GM19193 (cell line): ENCODE data around the gene HRH1.
A peak's percentile ranks its signal among the peaks of the same experiment; 100 is the strongest.

ENCODE experiments used
- POLR2A ChIP-seq: IDR thresholded peaks from 4 replicates; pipeline ENCODE4 v1.6.1; 2011; ENCODE audit not compliant: insufficient read depth, insufficient read length; ENCODE audit errors: extremely low read depth

Gene HRH1

DNA sequence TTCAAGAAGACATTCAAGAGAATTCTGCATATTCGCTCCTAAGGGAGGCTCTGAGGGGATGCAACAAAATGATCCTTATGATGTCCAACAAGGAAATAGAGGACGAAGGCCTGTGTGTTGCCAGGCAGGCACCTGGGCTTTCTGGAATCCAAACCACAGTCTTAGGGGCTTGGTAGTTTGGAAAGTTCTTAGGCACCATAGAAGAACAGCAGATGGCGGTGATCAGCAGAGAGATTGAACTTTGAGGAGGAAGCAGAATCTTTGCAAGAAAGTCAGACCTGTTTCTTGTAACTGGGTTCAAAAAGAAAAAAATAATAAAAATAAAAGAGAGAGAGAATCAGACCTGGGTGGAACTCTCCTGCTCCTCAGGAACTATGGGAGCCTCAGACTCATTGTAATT lies 106.2 kb downstream of the HRH1 start:
- TF ChIP-seq POLR2A: no peak

DNA sequence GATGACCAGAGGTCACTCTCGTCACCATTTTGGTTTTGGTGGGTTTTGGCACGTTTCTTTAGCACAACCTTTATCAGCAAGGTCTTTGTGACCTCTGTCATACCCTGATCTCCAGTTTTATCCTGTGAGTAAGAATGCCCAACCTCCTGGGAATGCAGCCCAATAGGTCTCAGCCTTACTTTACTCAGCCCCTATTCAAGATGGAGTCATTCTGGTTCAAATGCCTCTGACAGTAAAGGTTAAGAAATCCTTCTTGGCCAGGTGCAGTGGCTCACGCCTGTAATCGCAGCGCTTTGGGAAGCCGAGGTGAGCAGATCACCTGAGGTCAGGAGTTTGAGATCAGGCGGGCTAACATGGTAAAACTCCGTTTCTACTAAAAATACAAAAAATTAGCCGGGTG lies 114.7 kb downstream of the HRH1 start:
- no peak for TF ChIP-seq POLR2A

DNA sequence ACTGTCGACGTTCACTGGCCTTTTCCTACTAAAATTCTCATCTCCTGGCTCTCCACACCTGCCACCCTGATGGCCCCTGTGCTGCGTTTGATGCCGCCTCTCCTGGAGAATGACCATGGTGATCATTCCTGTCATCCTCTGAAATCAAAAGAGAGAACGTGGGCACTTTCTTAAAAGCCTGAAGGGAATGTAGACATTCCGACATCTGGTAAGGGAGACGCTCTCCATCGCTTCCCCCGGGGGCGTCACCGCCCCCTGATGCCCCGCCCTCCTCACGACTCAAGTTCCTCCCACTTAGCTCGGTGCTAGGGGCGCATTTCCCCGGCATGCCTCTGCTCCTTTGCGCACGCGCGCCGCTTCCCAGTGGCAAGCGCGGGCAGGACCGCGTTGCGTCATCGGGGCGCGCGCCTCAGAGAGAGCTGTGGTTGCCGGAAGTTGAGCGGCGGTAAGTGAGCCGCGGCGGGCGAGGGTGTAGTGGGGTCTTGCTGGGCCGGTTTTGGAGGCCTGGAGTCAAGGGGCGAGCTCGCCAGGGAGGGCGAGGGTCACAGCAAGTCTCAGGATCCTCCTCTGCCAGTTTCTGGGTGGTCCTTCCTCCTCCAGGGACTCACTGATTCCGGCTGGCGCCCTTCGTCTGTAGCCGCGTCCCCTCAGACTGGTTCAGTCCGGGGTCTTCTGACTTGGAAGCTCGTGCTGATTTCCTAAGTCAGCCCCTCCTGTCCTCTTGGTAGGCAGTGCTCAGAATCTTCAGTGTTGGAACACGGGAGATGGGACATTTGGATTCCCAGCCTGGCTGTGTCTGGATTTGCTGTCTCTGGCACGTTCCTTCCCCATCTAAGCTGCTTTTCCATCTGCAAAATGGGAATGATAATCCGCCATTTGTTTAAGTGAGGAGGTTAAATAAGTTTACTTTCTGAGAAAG lies 118.0 kb downstream of the HRH1 start, which contains the start of gene ATG7:
Gene ATG7 (plus strand): TSS at position 412 of the 919 bp plus-strand sequence. CDS start 26,299 bp downstream, outside the sequence.
- TF ChIP-seq POLR2A: peak; percentile 92

DNA sequence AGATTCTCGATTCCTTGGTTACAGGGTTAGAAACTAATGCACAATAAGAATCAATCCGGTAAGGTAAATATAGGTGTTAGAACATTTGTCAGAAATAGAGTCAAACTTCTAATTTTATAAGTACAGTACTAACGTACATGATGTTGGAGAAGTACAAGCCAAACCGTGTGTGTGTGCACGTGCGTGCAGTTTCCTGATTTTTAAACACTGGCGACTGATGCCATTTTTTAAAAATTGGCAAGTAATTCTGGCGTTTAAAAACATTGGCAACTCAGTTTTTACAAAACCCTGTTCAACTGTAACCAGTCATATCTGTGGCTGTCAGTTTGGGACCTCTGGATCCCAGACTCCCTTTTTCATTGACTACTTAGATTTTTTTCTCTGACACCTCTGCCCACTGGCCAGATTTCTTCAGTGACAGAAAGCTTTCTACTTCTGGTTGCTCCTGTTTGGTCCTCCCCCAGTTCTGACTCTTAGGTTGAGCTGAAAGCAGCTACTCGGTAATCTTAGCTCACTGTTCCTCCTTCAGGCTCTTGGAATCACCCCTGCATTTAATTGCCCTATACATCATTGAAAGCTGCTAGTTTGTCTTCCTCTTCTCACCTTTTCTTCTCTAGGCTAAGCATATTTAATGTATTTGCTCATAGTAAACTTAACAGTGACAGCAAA lies 118.7 kb downstream of the HRH1 start:
- no peak for TF ChIP-seq POLR2A

DNA sequence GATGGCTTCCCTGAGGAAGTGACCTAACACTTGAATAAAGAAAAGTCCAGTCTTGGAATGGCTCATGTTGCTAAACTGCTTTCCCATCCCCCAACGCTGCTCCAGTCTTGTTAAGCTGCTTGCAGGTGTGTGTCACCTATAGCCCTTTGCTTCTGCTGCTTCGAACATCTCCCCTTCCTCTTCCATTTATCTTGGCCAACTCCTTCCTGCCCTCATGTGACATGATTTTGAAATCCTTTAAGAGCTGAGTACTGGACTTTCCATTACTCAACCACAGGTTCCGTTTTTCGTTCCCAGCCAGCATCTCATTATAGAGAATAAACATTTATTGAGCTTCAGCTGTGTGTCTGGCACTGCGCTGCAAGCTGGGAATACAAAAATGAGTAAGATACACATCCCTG lies 119.6 kb downstream of the HRH1 start:
- TF ChIP-seq POLR2A: no peak

DNA sequence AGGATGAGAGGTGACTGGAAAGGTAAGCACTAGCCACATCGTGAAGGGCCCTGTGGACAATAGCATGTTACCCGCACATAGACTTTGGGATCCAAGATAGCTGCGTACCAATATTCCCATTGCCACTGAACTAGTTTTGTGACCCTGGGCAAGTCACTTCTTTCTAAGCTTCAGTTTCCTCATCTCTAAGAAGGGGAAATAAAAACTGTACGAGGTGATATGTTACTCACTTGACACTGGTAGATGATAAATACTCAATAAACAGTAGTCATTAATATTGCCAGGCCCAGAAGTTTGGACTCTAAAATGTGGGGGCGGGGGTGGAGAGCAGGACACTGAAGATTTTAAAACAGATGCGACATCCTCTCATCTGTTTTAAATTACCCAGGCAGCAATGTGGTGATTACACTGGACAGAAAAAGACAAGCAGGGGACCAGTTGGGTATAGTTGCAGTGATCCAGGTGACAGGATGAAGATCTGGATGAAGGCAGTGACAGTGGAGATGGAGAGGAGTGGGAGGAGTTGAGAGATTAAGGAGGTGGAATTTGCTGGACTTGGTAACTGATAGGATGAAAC lies 120.4 kb downstream of the HRH1 start:
- TF ChIP-seq POLR2A: no peak

DNA sequence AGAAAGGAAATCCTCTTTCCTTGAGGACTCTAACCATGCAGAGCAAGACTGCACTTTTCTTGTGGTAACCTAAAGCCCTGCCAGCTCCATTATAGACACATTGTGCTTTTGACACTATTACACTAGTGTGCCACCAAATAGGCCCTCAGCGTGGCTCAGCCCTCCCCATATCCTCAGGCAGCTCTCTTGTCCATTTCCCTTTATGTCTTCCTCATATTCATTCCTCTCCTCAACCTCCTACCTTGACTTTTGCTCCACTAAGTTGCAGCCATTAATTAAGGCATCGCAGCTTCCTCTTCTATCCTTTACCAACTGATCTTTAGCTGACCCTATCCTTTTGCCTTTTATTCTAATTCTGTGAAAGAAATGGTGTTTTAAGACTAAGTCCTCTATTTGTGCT lies 121.6 kb downstream of the HRH1 start:
- no peak for TF ChIP-seq POLR2A

DNA sequence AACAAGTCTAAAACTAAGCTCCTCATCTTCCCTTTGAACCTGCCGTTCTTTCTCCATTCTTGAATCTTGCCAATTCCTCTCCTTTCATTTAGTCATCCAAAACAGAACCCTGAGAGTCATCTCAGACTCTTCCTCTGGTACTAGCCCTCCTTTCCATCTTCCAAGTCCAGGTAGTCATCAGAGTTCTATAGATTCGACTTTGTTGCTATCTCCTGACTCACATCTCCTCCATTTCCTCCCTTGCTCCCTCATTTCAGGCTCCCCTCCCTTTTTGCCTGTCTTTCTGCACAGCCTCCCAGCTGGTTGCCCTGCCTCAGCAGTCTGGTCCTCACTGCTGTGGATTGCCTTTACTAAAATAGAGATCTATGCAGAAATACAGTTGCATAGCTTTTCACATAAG lies 122.6 kb downstream of the HRH1 start:
- TF ChIP-seq POLR2A: no peak

DNA sequence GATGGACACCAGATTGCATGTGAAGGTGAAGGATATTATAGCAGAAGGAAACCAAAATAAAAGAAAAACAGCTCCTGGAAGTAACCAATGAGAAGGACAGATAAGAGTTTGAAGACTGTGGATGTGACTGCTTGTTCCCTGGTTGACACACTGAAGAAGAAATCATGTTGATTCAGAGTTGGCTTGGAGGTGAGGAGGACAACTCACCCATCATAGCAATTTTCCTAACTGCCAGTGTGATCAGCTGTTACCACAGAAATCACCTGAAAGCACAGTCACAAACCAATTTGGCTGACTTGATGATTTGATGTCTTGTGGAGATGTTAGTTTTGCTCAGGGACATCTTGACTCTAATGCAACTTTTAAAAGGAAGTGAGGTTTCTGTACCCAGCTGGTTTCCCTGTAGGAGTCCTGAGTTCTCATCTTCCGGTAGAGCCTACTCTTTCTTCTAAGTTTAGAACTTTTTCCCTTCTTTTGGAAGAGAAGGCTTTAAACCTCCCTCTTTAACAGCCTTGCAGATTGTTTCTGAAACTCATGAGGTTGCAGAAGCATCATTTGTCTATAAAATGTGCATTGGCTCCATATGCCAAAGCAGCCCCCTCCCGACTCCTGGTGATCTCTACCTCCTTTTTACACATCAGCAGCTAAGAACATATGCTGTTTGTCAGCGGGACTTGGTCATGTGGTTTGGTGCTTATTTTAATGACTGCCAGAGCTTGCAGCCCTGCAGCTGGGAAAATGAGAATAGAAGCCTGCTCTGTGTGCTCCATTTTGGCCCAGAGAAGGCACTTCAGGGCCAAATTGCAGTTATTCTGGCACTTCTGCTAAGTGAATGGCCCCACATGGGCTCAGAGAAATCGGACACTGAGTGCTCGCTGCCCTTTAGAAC lies 128.2 kb downstream of the HRH1 start:
- no peak for TF ChIP-seq POLR2A

DNA sequence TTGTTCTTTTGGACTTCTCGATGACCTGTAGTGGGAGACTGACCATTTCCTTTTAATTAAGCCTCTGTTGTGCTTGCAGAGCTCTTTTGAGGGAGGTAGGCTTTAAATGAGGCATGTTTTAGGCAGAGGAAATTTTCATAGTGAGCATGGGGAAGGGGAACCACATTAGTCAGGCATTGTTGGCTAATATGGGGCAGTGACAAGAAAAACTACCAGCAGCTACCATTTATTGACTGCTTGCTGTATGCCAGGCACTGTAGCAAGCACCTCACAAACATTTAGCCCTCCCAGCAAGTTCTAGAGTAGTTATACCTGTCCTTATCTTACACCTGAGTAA lies 128.8 kb downstream of the HRH1 start:
- TF ChIP-seq POLR2A: no peak

DNA sequence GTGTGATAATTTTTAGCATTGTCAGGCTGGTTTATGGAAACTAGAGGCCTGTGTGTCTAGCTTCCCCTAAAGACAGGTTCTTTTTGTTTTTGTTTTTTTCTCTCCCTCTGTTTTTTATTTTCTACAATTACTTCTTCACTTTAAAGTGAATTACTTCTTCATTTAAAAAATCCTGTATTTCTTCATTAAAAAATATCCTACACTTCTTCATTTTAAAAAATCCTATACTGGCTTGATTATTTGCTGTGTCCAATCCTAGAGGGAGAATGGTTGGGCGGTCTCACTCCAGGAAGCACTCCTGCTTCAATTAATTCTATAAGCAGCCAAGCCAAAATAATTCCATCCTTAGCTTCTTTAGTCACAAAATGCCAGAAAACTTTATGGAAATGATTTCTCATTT lies 129.7 kb downstream of the HRH1 start:
- no peak for TF ChIP-seq POLR2A

DNA sequence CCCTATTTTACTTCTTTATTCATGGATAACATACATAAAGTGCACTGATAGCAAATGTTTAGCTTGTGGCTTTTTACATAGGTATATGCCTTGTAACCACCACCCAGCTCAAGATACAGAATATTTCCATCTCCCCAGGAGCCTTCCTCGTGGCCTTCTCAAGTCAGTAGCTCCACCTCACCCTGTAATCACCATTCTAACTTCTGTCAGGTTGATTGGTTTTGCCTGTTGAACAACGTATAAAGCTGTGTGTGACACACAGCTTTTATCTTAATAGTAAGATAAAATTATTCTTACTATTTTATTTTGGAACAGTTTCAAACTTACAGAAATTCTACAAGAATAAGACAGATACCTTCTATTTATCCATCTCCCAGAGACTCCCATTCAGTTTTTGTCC lies 131.2 kb downstream of the HRH1 start:
- TF ChIP-seq POLR2A: no peak

DNA sequence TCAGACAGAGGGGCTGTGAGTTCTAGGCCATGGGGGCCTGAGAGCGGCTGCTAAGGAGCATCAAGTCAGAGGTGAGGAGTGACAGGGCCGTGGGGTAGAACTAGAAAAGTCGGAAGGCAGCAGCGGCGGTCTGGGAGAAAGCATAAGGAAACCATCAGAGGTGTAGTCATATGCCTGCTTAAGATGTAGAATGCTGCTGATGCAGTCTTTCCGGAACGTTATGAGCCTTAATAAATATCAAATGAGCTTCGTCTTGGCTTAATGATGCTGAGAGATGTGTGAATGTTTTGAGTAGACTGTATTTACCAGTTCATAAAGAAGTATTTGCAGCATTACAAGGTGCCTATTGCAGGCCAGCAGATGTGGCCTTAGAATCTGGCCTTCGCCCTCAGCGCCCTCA lies 133.1 kb downstream of the HRH1 start:
- no peak for TF ChIP-seq POLR2A

DNA sequence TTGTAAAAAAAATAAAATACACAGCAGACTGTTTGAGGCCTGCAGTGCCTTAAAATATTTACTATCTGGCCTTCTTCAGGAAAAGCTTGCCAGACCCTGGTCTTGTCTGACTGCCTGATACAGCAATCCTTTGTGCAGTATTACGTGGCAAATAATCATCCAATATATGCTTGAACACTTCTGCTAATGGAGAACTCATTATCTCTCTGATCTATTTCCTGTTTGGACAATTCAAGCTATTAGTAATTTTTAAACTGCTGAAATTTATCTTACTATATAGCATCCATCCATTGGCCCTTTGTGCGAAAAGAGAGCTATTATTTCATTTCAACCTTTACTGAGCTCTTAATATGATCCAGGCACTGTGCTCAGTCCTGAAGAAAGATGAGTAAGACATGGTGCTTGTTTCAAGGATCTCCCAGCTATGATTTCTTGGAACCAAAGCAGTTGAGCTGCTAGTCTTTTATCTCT lies 133.8 kb downstream of the HRH1 start:
- TF ChIP-seq POLR2A: no peak

DNA sequence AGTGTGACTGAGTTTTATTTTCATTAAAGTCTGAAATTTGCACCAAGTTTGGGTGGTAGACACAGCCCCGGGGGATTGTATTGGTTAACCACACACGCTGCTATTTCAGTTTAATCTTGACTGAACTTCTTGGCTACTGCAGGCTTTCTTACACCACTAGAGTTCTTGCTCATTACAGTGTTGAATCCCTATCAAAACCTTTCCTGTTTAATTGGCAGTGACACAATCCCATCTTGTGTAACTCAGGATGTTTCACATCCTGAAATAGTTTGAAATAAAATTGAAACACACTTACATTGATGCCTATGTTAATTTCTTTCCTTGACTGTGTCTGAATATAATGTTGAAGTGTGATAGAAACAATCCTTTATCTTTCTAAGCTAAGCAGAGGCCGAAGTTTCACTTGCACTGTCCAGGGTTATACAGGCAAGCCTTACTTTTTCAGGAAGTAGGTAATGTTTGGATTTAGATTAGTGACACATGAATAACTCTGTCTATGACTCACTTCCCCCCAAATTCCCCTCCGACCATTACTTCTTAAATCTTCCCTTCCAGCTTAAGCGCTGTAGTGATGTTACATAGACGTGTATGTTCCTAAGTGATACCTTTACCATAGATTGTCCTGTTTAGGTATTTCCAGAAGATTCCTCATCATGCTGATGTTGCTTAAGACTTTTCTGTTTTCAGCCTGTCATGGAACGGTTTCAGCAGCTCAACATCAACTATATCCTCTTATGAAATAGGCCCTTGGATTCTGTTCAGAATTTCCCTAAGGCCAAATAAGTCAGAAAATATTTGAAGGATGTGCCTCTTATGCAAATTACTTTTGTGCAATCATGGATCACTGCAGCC lies 134.7 kb downstream of the HRH1 start:
- TF ChIP-seq POLR2A: no peak

DNA sequence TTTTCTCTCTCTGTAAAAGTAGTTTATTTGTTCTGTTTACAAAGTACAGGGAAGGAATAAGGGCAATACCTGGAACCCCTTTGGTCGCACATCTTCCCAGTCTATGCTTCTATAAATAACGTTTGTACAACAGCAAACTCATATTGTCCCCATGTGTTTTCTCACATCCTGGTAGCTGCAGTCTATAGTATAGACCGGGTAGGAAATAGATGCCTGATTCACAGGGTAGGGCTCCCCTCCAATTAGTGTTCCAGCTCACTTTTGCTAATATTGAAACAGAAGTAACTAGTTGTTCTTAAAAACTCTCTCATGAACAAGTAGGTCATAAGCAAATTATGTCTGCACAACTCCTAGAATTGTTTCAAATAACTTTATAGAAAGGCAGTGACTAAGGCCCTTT lies 135.6 kb downstream of the HRH1 start:
- no peak for TF ChIP-seq POLR2A
